Stomach (tissue), 9 donors: ENCODE data around the gene CELA3B. TPM values are rescaled to one million over a fixed set of nuclear protein-coding genes. Genes with fewer than 3 reads are reported as not detected.
"Not testable (repeated sequence)": the region's sequence is repeated elsewhere in the genome, so short reads cannot be mapped to it uniquely, and the experiment has no call there.

Experiments used
- DNase-seq, 2 donors: peaks; one replicate each; pipeline versions ENCODE4 v3.0.0 to v3.0.0-alpha.2; 2013 to 2019
- H3K27ac ChIP-seq, 5 donors: fragments of 200-600 bp in 4 of 5; sonication (generic) in 4 of 5; one replicate each; pipeline ENCODE4 v1.5.1; 2013 to 2019; ENCODE audit warnings: mild to moderate bottlenecking in 1 of 5, moderate library complexity in 1 of 5
- H3K27me3 ChIP-seq, 3 donors: fragments of 200-600 bp; sonication (generic); one replicate each; pipeline ENCODE4 v1.5.1; 2017 to 2019; ENCODE audit warnings: mixed run types in 1 of 3
- H3K36me3 ChIP-seq, 4 donors: fragments of 200-600 bp; sonication (generic); 1 replicate in 3 of 4; 2 replicates in 1 of 4; pipeline ENCODE4 v1.5.1; 2016 to 2019
- H3K4me1 ChIP-seq, 4 donors: fragments of 200-600 bp; sonication (generic); one replicate each; pipeline ENCODE4 v1.5.1; 2016 to 2019
- H3K4me3 ChIP-seq, 4 donors: fragments of 200-600 bp; sonication (generic) in 3 of 4; one replicate each; pipeline ENCODE4 v1.5.1; 2016 to 2019; ENCODE audit warnings: mild to moderate bottlenecking in 1 of 4
- H3K9me3 ChIP-seq, 4 donors: fragments of 200-600 bp; sonication (generic); one replicate each; pipeline ENCODE4 v1.5.1; 2016 to 2019
- CTCF ChIP-seq, 7 experiments: fragments of 450-650 bp in 4 of 7; fragments of 200-600 bp in 3 of 7; sonication (generic) in 3 of 7; IDR thresholded peaks; one replicate each; pipeline ENCODE4 v1.5.1; 2016 to 2019; ENCODE audit warnings: antibody characterized with exemption in 7 of 7, control low read depth in 2 of 7, mild to moderate bottlenecking in 1 of 7
- EP300 ChIP-seq: sonication (generic); formaldehyde crosslinking; IDR thresholded peaks from one replicate; pipeline ENCODE4 v1.6.1; 2017; ENCODE audit warnings: antibody characterized with exemption
- POLR2A ChIP-seq, 4 donors: fragments of 450-650 bp; IDR thresholded peaks; one replicate each; pipeline ENCODE4 v1.6.1; 2016; ENCODE audit warnings: antibody characterized with exemption in 4 of 4, control low read depth in 2 of 4, mild to moderate bottlenecking in 1 of 4, moderate library complexity in 1 of 4
- POLR2AphosphoS5 ChIP-seq, 3 donors: sonication (generic); formaldehyde crosslinking; IDR thresholded peaks; one replicate each; pipeline ENCODE4 v1.6.1; 2016; ENCODE audit warnings: antibody characterized with exemption in 3 of 3
- WGBS, 5 donors: extraction: QIAGEN DNeasy Blood & Tissue Kit in 3 of 5; methylation state at CpG; one replicate each; pipeline versions ENCODE4 v1.1.5 to v1.1.7; 2013 to 2018; 5-methylcytosine and 5-hydroxymethylcytosine counted together
- intact Hi-C: fragments of 100-400 bp; cut with DNase I; formaldehyde crosslinking; loops from one replicate; pipeline ENCODE4 v1.15.1; 2023; ENCODE audit warnings: low total_unique reads
- polyA plus RNA-seq, 3 donors: library from polyadenylated mRNA; stranded (reverse); fragments of 200-250 nt; gene quantifications; one replicate each; pipeline ENCODE4 v1.2.3, GENCODE V29; 2013
- total RNA-seq, 5 donors: library from RNA; depleted of rRNA; stranded (reverse); fragments of >200 nt; gene quantifications; one replicate each; pipeline versions ENCODE4 v1.1.0 to v1.2.3, GENCODE V29; 2014 to 2016
- donor health status: healthy with polysubstance abuse.
- donor health status: Bipolar disorder and iron deficiency.
- donor health status: healthy.

Gene CELA3B
- total and polyA plus RNA-seq, 8 donors = 6.1 to 84.3 (median 28.2) TPM; not detected in 4

GRCh38 chr1:21963477-21964217, 13.2 kb upstream of the CELA3B start:
- Histone ChIP-seq H3K27me3 (no peaks in the 10 kb centered on the region), H3K36me3 (no peaks in the 10 kb centered on the region), H3K4me3 (no peak overlapping the region), H3K4me1 (peaks cover 5 to 35% (median 21%) of the 10 kb centered on the region in 4 donors), H3K27ac (no peak overlapping the region), H3K9me3 (no peaks in the 10 kb centered on the region)
- peak; percentile 88 to 91 for DNase-seq
- WGBS, 5 donors = 46 to 54% (median 53%) methylated on average over 11 of the region's 11 CpGs
- intact Hi-C loops = no loop called here
- TF ChIP-seq CTCF (IDR thresholded peaks at IDR 0.05) (peak in 6 of 7 experiments; percentile 23 to 93 (median 92)), POLR2AphosphoS5 (IDR thresholded peaks at IDR 0.05) (peak in 1 of 3 donors; percentile 83), POLR2A (IDR thresholded peaks at IDR 0.05) (no peak), EP300 (no peak)

- Histone ChIP-seq H3K9me3 (no peaks in the 10 kb centered on the region), H3K36me3 (no peaks in the 10 kb centered on the region), H3K4me3 (no peak overlapping the region), H3K4me1 (peaks cover 5 to 31% (median 19%) of the 10 kb centered on the region in 4 donors), H3K27ac (no peak overlapping the region), H3K27me3 (no peaks in the 10 kb centered on the region)
- WGBS, 5 donors = 88 to 94% (median 92%) methylated on average over 15 of the region's 15 CpGs
- no peak for DNase-seq
- intact Hi-C loops = no loop called here
- no peak for TF ChIP-seq POLR2AphosphoS5 (IDR thresholded peaks at IDR 0.05)
- TF ChIP-seq CTCF (IDR thresholded peaks at IDR 0.05) = no peak
- TF ChIP-seq EP300 = no peak
- TF ChIP-seq POLR2A (IDR thresholded peaks at IDR 0.05) = no peak
Observed at GRCh38 chr1:21966247-21967000, 10.4 kb upstream of the CELA3B start.

- H3K27ac ChIP-seq, H3K27me3 ChIP-seq, H3K9me3 ChIP-seq, intact Hi-C loops, H3K4me3 ChIP-seq, DNase-seq, H3K36me3 ChIP-seq: not testable (repeated sequence)
- 89 to 96% (median 90%) methylated on average over 6 of the region's 6 CpGs for WGBS, 5 donors
- peaks cover 0 to 23% (median 11%) of the 10 kb centered on the region in 4 donors for H3K4me1 ChIP-seq
Observed at GRCh38 chr1:21967216-21967615, 9.6 kb upstream of the CELA3B start.

- H3K36me3 ChIP-seq, intact Hi-C loops, DNase-seq, H3K4me3 ChIP-seq, H3K9me3 ChIP-seq, H3K27me3 ChIP-seq, H3K27ac ChIP-seq: not testable (repeated sequence)
- 74 to 84% (median 76%) methylated on average over 5 of the region's 5 CpGs for WGBS, 5 donors
- H3K4me1 ChIP-seq = peaks cover 0 to 17% (median 8%) of the 10 kb centered on the region in 4 donors
Observed at GRCh38 chr1:21969066-21969465, 7.8 kb upstream of the CELA3B start.

- intact Hi-C loops, H3K9me3 ChIP-seq, DNase-seq, H3K4me3 ChIP-seq, H3K36me3 ChIP-seq, H3K27me3 ChIP-seq: not testable (repeated sequence)
- Histone ChIP-seq H3K27ac (peak overlapping the region in 1 of 5 donors; percentile 53), H3K4me1 (peaks cover 0 to 15% (median 11%) of the 10 kb centered on the region in 4 donors)
- 23 to 46% (median 32%) methylated on average over 4 of the region's 4 CpGs for WGBS, 5 donors
Observed at GRCh38 chr1:21970523-21970922, 6.3 kb upstream of the CELA3B start.

- H3K9me3 ChIP-seq, H3K36me3 ChIP-seq, intact Hi-C loops, DNase-seq, H3K27me3 ChIP-seq, H3K4me3 ChIP-seq: not testable (repeated sequence)
- 13 to 32% (median 24%) methylated on average over 2 of the region's 2 CpGs for WGBS, 5 donors
- peak overlapping the region; percentile 31 to 72 (median 66) for H3K27ac ChIP-seq
- peaks cover 0 to 15% (median 13%) of the 10 kb centered on the region in 4 donors for H3K4me1 ChIP-seq
Observed at GRCh38 chr1:21972973-21973441, 3.8 kb upstream of the CELA3B start.

- H3K27ac ChIP-seq = peak overlapping the region; percentile 31 to 72 (median 66)
- DNase-seq, H3K36me3 ChIP-seq, H3K4me3 ChIP-seq, H3K9me3 ChIP-seq, H3K27me3 ChIP-seq, intact Hi-C loops: not testable (repeated sequence)
- WGBS, 5 donors = 59 to 80% (median 67%) methylated on average over 6 to 8 of the region's 8 CpGs
- peaks cover 0 to 15% (median 13%) of the 10 kb centered on the region in 4 donors for H3K4me1 ChIP-seq
Observed at GRCh38 chr1:21973948-21974347, 2.9 kb upstream of the CELA3B start.
